Erythroblast (primary cell): ENCODE measurements around the gene ADAMTSL1.

Experiments
- DNase-seq, 2 experiments: peaks; one replicate each; lab custom pipeline; 2025; lab: John Stamatoyannopoulos, UW
- GATA1 ChIP-seq: IDR thresholded peaks from 2 replicates; pipeline ENCODE4 v1.6.1; 2011; ENCODE audit warnings: low read depth, mild to moderate bottlenecking, control low read depth, low read length, moderate library complexity
- POLR2A ChIP-seq: IDR thresholded peaks from 2 replicates; pipeline ENCODE4 v1.6.1; 2011; ENCODE audit warnings: mild to moderate bottlenecking, low read length

ADAMTSL1 gene

DNA sequence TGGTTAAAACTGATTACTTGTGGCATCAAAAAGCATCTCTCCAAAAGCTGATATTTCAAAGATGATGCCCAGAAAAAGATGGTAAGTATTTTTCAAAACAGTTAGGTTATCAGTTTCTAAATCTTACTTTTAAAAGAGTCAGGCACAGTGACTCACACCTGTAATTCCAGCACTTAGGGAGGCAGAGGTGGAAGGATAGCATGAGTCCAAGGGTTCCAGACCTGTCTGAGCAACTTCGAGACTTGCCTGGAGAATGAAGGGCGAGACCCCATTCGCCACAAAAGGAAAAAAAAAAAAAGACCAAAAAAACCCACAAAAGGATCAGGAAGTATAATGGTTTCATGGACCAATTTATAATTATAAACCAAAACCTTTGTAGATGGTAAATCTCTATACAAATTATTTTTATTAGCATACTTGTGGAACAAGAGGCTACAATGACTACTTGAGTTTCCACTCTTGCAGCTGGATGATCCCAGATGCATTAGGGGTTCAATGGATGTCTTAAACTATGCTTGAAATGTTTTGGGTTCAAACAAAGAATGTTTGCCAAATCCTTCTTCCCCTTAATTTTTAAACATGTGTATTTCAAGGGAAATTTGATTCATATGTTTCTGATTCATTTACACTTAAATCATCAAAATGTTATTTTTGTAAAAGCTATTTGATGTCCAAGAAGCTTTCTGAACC is 96.1 kb downstream of the ADAMTSL1 start:
- no peak for DNase-seq
- TF ChIP-seq GATA1 = no peak
- no peak for TF ChIP-seq POLR2A

GRCh38 chr9:18573021-18573556 is 99.1 kb downstream of the ADAMTSL1 start:
- no peak for TF ChIP-seq GATA1

GRCh38 chr9:18575686-18576085 is 101.7 kb downstream of the ADAMTSL1 start:
- no peak for DNase-seq
- no peak for TF ChIP-seq GATA1
- TF ChIP-seq POLR2A = no peak

More at GRCh38 chr9:18573021-18573556, 99.1 kb downstream of the ADAMTSL1 start:
- DNase-seq = no peak

- TF ChIP-seq GATA1 (no peak), POLR2A (no peak)
- DNase-seq = no peak
Observed at GRCh38 chr9:18579536-18579935, 105.6 kb downstream of the ADAMTSL1 start.

- no peak for TF ChIP-seq GATA1
- TF ChIP-seq POLR2A = no peak
- no peak for DNase-seq
Observed at GRCh38 chr9:18580151-18580550, 106.2 kb downstream of the ADAMTSL1 start.

DNA sequence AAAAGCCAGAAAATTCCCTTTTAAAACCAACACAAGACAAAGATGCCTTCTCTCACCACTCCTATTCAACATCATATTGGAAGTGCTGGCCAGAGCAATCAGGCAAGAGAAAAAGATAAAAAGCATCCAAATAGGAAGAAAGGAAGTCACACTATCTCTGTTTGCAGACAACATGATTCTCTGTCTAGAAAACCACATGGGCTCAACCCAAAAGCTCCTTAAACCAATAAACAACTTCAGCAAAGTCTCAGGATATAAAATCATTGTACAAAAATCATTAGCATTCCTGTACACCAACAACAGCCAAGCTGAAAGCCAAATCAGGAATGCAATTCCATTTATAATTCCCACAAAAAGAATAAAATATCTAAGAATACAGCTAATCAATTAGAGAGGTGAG is 112.0 kb downstream of the ADAMTSL1 start:
- no peak for DNase-seq

DNA sequence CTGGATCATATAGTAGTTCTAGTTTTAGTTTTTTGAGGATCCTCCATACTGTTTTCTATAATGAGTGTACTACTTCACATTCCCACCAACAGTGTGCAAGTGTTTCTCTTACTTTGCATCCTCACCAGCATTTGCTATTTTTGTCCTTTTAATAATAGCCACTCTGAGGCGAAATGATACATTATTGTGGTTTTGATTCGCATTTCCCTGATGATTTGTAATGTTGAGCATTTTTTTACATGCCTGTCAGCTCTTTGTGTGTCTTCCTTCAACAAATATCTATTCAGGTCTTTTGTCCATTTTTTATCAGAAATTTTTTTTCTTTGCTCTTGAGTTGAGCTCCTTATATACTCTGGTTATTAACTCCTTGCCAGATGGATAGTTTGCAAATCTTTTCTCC is 114.0 kb downstream of the ADAMTSL1 start:
- TF ChIP-seq GATA1 = no peak
- TF ChIP-seq POLR2A = no peak
- no peak for DNase-seq

More for the DNA sequence above, 112.0 kb downstream of the ADAMTSL1 start:
- no peak for TF ChIP-seq POLR2A
- TF ChIP-seq GATA1 = no peak

- no peak for TF ChIP-seq GATA1
- TF ChIP-seq POLR2A = no peak
- no peak for DNase-seq
Observed at GRCh38 chr9:18591261-18591660, 117.3 kb downstream of the ADAMTSL1 start.

GRCh38 chr9:18594837-18595236 is 120.9 kb downstream of the ADAMTSL1 start:
- TF ChIP-seq POLR2A (no peak), GATA1 (no peak)
- DNase-seq = no peak

DNA sequence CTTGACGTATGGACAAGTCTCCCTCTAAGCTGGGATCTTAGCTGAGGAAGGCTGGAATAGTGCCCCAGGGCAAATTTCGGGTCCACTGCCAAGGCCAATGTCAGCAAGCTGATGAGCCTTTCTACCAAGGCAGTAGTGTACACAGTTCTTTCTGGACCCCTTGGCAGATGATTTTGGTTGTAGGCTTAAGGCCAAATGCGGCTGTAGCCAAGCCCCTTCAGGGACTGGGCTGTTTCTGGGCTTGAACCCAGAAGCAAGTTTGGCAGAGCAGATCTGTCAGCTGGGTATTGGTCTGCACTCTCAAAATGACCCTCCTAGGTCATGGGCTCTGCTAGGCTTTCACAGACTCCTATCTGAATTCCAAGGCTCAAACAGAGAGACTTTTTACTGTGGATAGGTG is 121.6 kb downstream of the ADAMTSL1 start:
- no peak for DNase-seq
- TF ChIP-seq POLR2A (no peak), GATA1 (no peak)

- no peak for DNase-seq
- TF ChIP-seq POLR2A (no peak), GATA1 (no peak)
Observed at GRCh38 chr9:18596920-18597319, 123.0 kb downstream of the ADAMTSL1 start.

GRCh38 chr9:18598969-18599368 is 125.0 kb downstream of the ADAMTSL1 start:
- DNase-seq = no peak
- no peak for TF ChIP-seq GATA1

DNA sequence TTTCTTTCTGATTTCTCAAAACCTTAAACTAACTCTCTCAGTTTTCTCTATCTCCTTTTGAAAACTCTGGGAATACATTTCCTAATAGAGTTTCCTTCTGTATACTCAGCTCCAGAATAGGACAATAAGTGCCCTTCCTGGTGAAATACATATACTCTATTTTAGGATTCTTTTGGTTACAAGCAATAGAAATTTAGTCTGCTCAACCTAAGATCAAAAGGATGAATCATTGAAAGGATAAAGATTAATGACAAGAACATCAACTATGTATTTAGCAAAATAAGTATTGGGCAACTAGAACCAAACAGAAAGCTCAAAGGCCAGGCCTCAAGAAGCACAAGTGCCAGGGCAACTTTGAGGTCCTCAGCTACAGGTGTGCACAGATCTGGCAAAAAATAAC is 127.1 kb downstream of the ADAMTSL1 start:
- DNase-seq = no peak
- TF ChIP-seq POLR2A = no peak
- no peak for TF ChIP-seq GATA1

GRCh38 chr9:18601956-18602355 is 128.0 kb downstream of the ADAMTSL1 start:
- TF ChIP-seq GATA1 (no peak), POLR2A (no peak)
- DNase-seq = no peak
